ENCODE data around the gene ZMYND8. TPM values are rescaled to one million over a fixed set of nuclear protein-coding genes. Genes with fewer than 3 reads are reported as not detected.
"Not testable (repeated sequence)": the region's sequence is repeated elsewhere in the genome, so short reads cannot be mapped to it uniquely, and the experiment has no call there.

Gene ZMYND8
- total RNA-seq, 2 donors from 2014 or later = 18.9 to 19.1 TPM

- intact Hi-C loops (cut with DNase I) = no loop called here
These were observed 177.6 kb downstream of the ZMYND8 start for GRCh38 chr20:47178851-47179250.

DNA sequence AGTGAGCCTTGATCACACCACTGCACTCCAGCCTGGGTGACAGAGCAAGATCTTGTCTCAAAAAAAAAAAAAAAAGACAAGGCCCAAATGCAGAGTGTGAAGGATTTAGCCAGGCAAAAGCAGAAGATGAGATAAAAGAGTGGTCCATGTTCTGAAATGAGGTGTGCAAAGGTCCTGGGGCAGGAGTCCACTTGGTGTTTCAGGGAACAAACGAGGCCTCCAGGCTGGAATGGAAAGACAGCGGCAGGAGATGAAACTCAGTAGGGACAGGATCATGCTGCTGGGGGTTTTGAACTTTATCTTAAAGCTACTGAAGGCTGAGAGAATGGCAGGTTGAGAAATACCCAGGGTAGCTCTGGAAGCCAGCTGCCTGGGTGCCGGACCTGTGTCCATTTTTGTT is 178.2 kb downstream of the ZMYND8 start:
- Histone ChIP-seq H3K4me1 (no peaks in the 10 kb centered on the region), H3K36me3 (replicated peaks in 1 of 2; ENCODE audit: insufficient read depth in 1 of 2, low read depth in 2 of 2) (no peaks in the 10 kb centered on the region), H3K27me3 (no peaks in the 10 kb centered on the region), H3K4me3 (no peak overlapping the region), H3K9me3 (no peaks in the 10 kb centered on the region), H3K27ac (no peak overlapping the region)
- DNase-seq = no peak
- 81 to 95% methylated on average over 3 of the region's 3 CpGs for WGBS, 2 donors
- intact Hi-C loops (cut with DNase I) = no loop called here
- ATAC-seq = no peak
- TF ChIP-seq POLR2A (IDR thresholded peaks at IDR 0.05) (no peak), CTCF (IDR thresholded peaks at IDR 0.05) (no peak)

More at GRCh38 chr20:47178851-47179250, 177.6 kb downstream of the ZMYND8 start:
- DNase-seq = no peak
- Histone ChIP-seq H3K4me1 (no peaks in the 10 kb centered on the region), H3K4me3 (no peak overlapping the region), H3K27ac (no peak overlapping the region), H3K9me3 (no peaks in the 10 kb centered on the region), H3K36me3 (replicated peaks in 1 of 2; ENCODE audit: insufficient read depth in 1 of 2, low read depth in 2 of 2) (no peaks in the 10 kb centered on the region), H3K27me3 (no peaks in the 10 kb centered on the region)
- WGBS, 2 donors = 81 to 100% methylated on average over 1 of the region's 1 CpG
- no peak for ATAC-seq
- TF ChIP-seq POLR2A (IDR thresholded peaks at IDR 0.05) (no peak), CTCF (IDR thresholded peaks at IDR 0.05) (no peak)

DNA sequence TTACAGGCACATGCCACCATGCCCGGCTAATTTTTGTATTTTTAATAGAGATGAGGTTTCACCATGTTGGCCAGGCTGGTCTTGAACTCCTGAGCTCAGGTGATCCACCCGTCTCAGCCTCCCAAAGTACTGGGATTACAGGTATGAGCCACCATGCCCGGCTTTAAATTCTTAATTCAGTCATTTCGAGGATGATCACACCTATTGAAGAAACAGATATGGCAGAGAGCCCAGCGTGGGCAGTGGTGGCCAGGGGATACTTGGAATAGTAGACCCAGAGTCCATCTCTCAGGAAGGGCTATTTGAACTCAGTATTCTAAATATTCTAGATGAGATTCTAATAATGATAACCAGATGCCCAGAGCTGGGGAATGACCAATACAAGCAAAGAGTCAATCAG is 180.3 kb downstream of the ZMYND8 start:
- H3K27ac ChIP-seq; DNase-seq; H3K36me3 ChIP-seq (replicated peaks in 1 of 2; ENCODE audit: insufficient read depth in 1 of 2, low read depth in 2 of 2); intact Hi-C loops (cut with DNase I); H3K4me3 ChIP-seq; ATAC-seq; H3K4me1 ChIP-seq; H3K9me3 ChIP-seq; H3K27me3 ChIP-seq: not testable (repeated sequence)
- WGBS, 2 donors = 68 to 76% methylated on average over 5 of the region's 5 CpGs

DNA sequence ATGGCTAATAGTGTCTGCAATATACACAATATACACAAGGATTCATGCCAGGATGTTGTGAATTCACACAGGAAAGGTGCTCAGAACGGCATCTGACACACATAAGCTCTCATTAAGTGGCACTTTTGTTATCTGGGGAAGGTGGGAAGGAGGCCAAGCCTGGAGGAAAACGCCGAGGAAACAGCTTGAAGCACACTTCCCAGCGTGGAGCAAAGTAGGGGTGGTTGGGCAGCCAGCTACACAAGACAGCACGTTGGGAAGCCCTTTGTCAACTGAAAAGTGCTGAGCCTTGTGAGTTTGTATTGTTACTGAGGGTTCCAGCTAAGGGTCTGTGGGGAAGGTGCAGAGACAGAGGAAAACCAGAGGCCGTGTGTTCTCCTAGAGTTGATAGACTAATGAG is 181.0 kb downstream of the ZMYND8 start:
- H3K27me3 ChIP-seq = no peaks in the 10 kb centered on the region
- ATAC-seq = no peak
- no peaks in the 10 kb centered on the region for H3K36me3 ChIP-seq (replicated peaks in 1 of 2; ENCODE audit: insufficient read depth in 1 of 2, low read depth in 2 of 2)
- DNase-seq = no peak
- H3K4me3 ChIP-seq = no peak overlapping the region
- WGBS, 2 donors = 29 to 33% methylated on average over 6 of the region's 6 CpGs
- TF ChIP-seq POLR2A (IDR thresholded peaks at IDR 0.05) (no peak), CTCF (IDR thresholded peaks at IDR 0.05) (no peak)
- no peaks in the 10 kb centered on the region for H3K4me1 ChIP-seq
- H3K9me3 ChIP-seq = no peaks in the 10 kb centered on the region
- H3K27ac ChIP-seq = no peak overlapping the region
- intact Hi-C loops (cut with DNase I) = no loop called here

- WGBS, 2 donors = 63 to 68% methylated on average over 18 to 21 of the region's 21 CpGs
- no peak for ATAC-seq
- Histone ChIP-seq H3K27me3 (no peaks in the 10 kb centered on the region), H3K9me3 (no peaks in the 10 kb centered on the region), H3K36me3 (replicated peaks in 1 of 2; ENCODE audit: insufficient read depth in 1 of 2, low read depth in 2 of 2) (no peaks in the 10 kb centered on the region), H3K27ac (no peak overlapping the region), H3K4me1 (no peaks in the 10 kb centered on the region), H3K4me3 (no peak overlapping the region)
- no peak for TF ChIP-seq CTCF (IDR thresholded peaks at IDR 0.05)
- no peak for TF ChIP-seq POLR2A (IDR thresholded peaks at IDR 0.05)
- DNase-seq = no peak
- intact Hi-C loops (cut with DNase I) = no loop called here
These were observed 181.8 kb downstream of the ZMYND8 start for GRCh38 chr20:47174456-47175243.
